Measurements from ENCODE around the gene KIF2C.

- TF ChIP-seq POLR2A (IDR thresholded peaks at IDR 0.05) (no peak), CTCF (IDR thresholded peaks at IDR 0.05) (no peak)
Measured at GRCh38 chr1:44806025-44806703, 66.5 kb downstream of the KIF2C start.
